Type B pancreatic cell (in vitro differentiated cells): ENCODE results near the gene GOLGA8N. TPM values are rescaled to one million over a fixed set of nuclear protein-coding genes. Genes with fewer than 3 reads are reported as not detected.

Source experiments
- DNase-seq: peaks from one replicate; pipeline ENCODE4 v3.0.0; 2021; ENCODE audit warnings: mixed read lengths; ENCODE audit not compliant: unreplicated experiment; ENCODE audit errors: extremely low spot score
- H3K27ac Mint-ChIP-seq: 2 replicates; pipeline ENCODE4 v1.8.0; 2021; ENCODE audit warnings: mild to moderate bottlenecking, mixed read lengths
- H3K27me3 Mint-ChIP-seq: 2 replicates; pipeline ENCODE4 v1.8.0; 2021; ENCODE audit warnings: mixed read lengths
- H3K36me3 Mint-ChIP-seq: 2 replicates; pipeline ENCODE4 v1.8.0; 2021; ENCODE audit warnings: mixed read lengths
- H3K4me1 Mint-ChIP-seq: one replicate; pipeline ENCODE4 v1.8.0; 2021; ENCODE audit warnings: mixed read lengths; ENCODE audit not compliant: unreplicated experiment
- H3K4me3 Mint-ChIP-seq: 2 replicates; pipeline ENCODE4 v1.8.0; 2021; ENCODE audit warnings: mild to moderate bottlenecking, mixed read lengths
- H3K9me3 Mint-ChIP-seq: 2 replicates; pipeline ENCODE4 v1.8.0; 2021; ENCODE audit warnings: mixed read lengths
- total RNA-seq: library from RNA; stranded (reverse); gene quantifications from 2 replicates; pipeline ENCODE4 v1.2.1, GENCODE V29; 2021; ENCODE audit warnings: low replicate concordance
- TF ChIP-seq, protein P1 (sequence below): fragments of 200-600 bp; sonication (generic); conservative IDR thresholded peaks from 2 replicates; pipeline ENCODE4 v1.5.0; 2021; ENCODE audit warnings: antibody characterized with exemption, mild to moderate bottlenecking

The GOLGA8N gene
- total RNA-seq, 1 donor from 2014 or later: 3.9 TPM

DNA sequence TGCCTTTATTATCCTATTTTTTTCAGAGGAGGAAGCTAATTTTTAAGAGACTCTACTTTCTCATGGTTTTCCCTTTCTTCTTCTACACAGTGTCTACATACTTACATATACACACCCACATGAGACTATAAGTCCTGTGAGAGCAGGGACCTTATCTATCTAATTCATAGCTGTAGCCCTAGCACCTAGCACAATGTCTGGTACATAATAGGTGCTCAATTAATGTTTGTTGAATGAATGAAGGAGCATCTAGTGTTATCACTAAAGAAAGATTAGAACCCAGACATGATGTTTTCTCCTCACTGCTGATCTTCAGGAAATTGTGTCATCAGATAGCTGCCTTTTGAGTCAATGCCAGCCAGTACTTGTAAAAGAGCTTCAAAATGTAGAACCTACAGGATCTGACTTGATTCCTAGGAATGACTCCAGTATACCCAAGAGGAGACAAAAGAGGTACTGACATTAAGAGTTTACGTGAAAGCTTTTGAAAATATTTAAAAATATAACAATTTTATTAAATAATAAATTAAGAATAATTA lies 50.7 kb downstream of the GOLGA8N start:
- DNase-seq: no peak
- Mint-ChIP-seq H3K27ac (no peak overlapping the region), H3K4me1 (peaks cover 34% of the 10 kb centered on the region), H3K4me3 (no peak overlapping the region), H3K36me3 (peaks cover 4% of the 10 kb centered on the region), H3K27me3 (peaks cover 9% of the 10 kb centered on the region), H3K9me3 (no peaks in the 10 kb centered on the region)
- TF ChIP-seq, protein P1, sequence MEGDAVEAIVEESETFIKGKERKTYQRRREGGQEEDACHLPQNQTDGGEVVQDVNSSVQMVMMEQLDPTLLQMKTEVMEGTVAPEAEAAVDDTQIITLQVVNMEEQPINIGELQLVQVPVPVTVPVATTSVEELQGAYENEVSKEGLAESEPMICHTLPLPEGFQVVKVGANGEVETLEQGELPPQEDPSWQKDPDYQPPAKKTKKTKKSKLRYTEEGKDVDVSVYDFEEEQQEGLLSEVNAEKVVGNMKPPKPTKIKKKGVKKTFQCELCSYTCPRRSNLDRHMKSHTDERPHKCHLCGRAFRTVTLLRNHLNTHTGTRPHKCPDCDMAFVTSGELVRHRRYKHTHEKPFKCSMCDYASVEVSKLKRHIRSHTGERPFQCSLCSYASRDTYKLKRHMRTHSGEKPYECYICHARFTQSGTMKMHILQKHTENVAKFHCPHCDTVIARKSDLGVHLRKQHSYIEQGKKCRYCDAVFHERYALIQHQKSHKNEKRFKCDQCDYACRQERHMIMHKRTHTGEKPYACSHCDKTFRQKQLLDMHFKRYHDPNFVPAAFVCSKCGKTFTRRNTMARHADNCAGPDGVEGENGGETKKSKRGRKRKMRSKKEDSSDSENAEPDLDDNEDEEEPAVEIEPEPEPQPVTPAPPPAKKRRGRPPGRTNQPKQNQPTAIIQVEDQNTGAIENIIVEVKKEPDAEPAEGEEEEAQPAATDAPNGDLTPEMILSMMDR: no peak

DNA sequence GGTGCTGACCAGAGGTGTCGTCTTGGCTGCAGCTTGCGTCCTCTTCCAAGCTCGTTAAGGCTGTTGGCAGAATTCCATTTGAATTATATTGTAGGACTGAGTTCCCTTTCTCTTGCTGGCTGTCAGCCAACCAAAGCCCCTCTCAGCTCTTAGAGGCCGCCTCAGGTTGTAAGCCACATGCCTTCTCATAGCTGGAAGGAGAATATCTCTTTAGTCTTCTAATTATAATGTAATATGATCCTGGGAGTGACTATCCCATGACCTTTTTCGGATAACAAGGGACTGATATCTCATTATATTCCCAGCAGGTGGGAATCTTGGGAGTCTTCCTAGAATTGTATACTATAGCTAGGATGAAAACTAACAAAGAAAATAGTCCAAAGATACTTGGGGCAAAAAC lies 53.0 kb downstream of the GOLGA8N start:
- Mint-ChIP-seq H3K4me3 (peak overlapping the region; percentile 26), H3K27ac (no peak overlapping the region), H3K4me1 (peaks cover 31% of the 10 kb centered on the region), H3K27me3 (peaks cover 7% of the 10 kb centered on the region), H3K36me3 (no peaks in the 10 kb centered on the region), H3K9me3 (no peaks in the 10 kb centered on the region)
- TF ChIP-seq, protein P1: no peak
- DNase-seq: no peak

DNA sequence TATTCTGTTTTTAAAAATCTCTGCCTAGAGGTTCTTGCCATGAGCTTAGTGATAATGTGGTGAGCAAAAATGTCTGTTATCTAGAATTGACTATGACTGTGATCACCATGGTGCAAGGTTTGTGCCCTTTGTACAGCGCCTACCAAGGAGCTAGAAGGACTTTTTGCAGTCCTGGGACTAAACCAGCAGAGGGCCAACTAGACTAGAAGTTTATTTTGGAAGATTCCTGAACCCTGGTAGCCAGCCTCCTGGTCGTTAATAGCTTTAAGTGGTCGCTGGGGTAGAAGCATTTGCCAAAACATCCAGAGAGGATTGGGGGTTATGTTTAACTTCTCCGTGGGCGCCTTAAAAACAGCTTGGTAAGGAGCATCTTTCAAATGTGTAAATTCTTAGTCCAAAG lies 56.1 kb downstream of the GOLGA8N start:
- Mint-ChIP-seq H3K9me3 (no peaks in the 10 kb centered on the region), H3K4me3 (no peak overlapping the region), H3K36me3 (no peaks in the 10 kb centered on the region), H3K27ac (no peak overlapping the region), H3K27me3 (no peaks in the 10 kb centered on the region), H3K4me1 (peaks cover 16% of the 10 kb centered on the region)
- TF ChIP-seq, protein P1: peak; percentile 63
- DNase-seq: no peak

DNA sequence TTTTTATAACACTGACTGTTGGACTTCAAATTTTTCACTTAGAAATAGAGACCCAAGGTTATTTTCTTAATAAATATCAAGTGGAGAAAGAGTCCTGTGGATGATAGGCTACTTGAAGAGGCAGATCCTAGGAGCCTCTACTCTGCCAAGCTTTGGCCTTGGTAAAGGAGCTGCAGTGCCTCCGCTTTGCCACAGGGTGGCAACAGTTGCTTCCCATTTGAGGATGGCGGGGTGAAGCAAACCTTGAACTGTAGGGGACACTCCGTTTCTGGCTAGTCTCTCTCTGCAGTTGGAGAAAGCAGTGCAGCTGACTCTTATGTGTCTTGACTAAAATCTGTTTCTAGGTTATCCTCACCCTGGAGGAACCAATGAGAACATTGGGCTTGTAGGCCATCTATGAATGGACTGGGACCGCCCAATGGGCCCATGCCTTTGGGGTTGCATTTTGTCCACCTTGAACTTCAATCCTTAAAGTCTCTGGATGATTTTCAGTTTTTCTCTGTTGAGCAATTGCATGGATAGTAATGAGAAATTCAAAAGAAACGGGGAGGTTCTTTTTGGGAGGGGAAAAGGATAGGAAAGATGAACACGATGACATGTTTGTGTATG lies 58.1 kb downstream of the GOLGA8N start:
- TF ChIP-seq, protein P1: peak; percentile 87
- Mint-ChIP-seq H3K4me1 (peaks cover under 1% of the 10 kb centered on the region), H3K27ac (no peak overlapping the region), H3K27me3 (no peaks in the 10 kb centered on the region), H3K9me3 (no peaks in the 10 kb centered on the region), H3K4me3 (no peak overlapping the region), H3K36me3 (no peaks in the 10 kb centered on the region)
- DNase-seq: no peak

DNA sequence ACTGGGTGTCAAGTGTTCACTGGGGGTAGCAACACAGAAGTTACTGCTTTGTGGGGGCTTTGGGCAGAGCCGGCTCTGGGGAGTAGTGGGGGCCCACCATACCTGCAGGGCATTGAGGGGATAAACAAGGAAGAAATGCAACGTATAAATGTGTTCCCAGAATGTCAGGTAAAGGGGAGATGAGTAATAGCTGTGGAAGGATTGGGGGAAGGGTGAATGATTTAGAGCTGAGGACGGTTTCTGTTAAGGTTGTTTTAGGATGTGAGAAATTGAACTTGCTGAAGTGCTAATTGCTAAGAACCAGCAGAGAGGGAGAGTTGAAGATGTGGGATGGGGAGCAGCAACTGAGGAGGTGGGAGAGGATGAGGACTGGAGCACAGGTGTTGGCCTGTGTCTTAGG lies 58.9 kb downstream of the GOLGA8N start:
- TF ChIP-seq, protein P1: no peak
- peaks cover under 1% of the 10 kb centered on the region for H3K4me1 Mint-ChIP-seq
- no peaks in the 10 kb centered on the region for H3K36me3 Mint-ChIP-seq
- H3K4me3 Mint-ChIP-seq: no peak overlapping the region
- H3K9me3 Mint-ChIP-seq: no peaks in the 10 kb centered on the region
- no peak for DNase-seq
- no peak overlapping the region for H3K27ac Mint-ChIP-seq
- no peaks in the 10 kb centered on the region for H3K27me3 Mint-ChIP-seq
